Activated naive CD8-positive, alpha-beta T cell treated with anti-CD3 and anti-CD28 coated beads, Interleukin-2, amount 50 U/mL, for 24 hours (primary cell): Measurements from ENCODE around the gene TP53TG5.
"Not testable (repeated sequence)": the region's sequence is repeated elsewhere in the genome, so short reads cannot be mapped to it uniquely, and the experiment has no call there.

ENCODE experiments used
- ATAC-seq: fragments of 150-1000 bp; cut with Tn5 transposase; one replicate; pipeline ENCODE4 v1.10.0; 2021
- DNase-seq: peaks from one replicate; pipeline ENCODE4 v3.0.0; 2021
- H3K27ac Mint-ChIP-seq: one replicate; pipeline ENCODE4 v1.8.0; 2021; ENCODE audit warnings: mild to moderate bottlenecking, mixed read lengths
- H3K27me3 Mint-ChIP-seq: one replicate; pipeline ENCODE4 v1.8.0; 2021; ENCODE audit warnings: mixed read lengths
- H3K36me3 Mint-ChIP-seq: one replicate; pipeline ENCODE4 v1.8.0; 2021; ENCODE audit warnings: low read depth, mixed read lengths
- H3K4me1 Mint-ChIP-seq: one replicate; pipeline ENCODE4 v1.8.0; 2021; ENCODE audit warnings: mixed read lengths
- H3K4me3 Mint-ChIP-seq: one replicate; pipeline ENCODE4 v1.8.0; 2021; ENCODE audit warnings: mild to moderate bottlenecking, moderate library complexity, mixed read lengths
- H3K9me3 Mint-ChIP-seq: one replicate; pipeline ENCODE4 v1.8.0; 2021; ENCODE audit warnings: mixed read lengths

Gene TP53TG5

GRCh38 chr20:45363611-45364492 lies 14.3 kb downstream of the TP53TG5 start:
- DNase-seq: no peak
- no peak for ATAC-seq
- H3K4me3 Mint-ChIP-seq: peak overlapping the region; percentile 99
- peaks cover 71% of the 10 kb centered on the region for H3K4me1 Mint-ChIP-seq
- H3K36me3 Mint-ChIP-seq: peaks cover 24% of the 10 kb centered on the region
- no peaks in the 10 kb centered on the region for H3K9me3 Mint-ChIP-seq
- peaks cover 2% of the 10 kb centered on the region for H3K27me3 Mint-ChIP-seq
- peak overlapping the region; percentile 98 for H3K27ac Mint-ChIP-seq

DNA sequence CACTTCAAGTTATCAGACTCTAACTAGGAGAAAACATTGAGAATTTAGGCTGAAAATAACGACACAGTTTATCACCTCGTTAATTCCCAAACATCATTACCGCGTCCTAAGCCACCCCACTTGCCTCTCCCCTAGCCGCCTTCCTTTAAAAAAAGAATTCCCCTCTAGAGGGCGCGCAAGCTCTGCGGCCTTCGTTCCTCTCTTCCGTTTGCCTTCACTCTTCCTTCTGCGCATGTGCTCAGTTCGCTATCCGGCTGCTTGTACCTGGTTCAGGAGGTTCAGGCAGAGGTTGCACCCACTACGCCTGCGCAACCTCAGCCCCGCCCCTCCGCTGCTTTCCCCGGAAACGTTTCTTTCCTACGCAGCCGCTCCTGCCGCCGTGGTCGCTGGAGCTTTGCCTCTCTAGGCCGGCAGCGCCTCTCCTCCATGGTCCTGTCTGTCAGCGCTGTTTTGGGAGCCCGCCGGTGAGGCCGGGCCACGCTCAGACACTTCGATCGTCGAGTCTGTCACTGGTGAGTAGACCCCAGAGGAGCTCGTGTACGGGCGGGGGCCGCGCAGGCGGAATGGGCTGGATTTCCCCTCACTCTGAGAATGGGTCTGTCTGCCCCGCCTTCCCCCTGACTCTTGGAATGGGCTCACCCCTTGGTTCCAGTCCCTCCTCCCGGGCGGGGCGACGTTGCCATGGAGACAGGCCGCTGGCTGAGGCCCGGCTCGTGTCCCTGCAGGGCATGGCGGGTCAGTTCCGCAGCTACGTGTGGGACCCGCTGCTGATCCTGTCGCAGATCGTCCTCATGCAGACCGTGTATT lies 15.1 kb downstream of the TP53TG5 start, which contains the start of gene SYS1:
TSS of gene SYS1 (plus strand) at position 353 of the 807 bp plus-strand sequence. CDS start at position 729, 376 bp downstream.
- ATAC-seq (peak; percentile 89), DNase-seq (peak; percentile 99)
- Mint-ChIP-seq H3K4me3 (peak within 1 kb of the TSS; percentile 99), H3K9me3 (no peaks in the 10 kb centered on the region), H3K36me3 (peaks cover 18% of the 10 kb centered on the region), H3K27me3 (peaks cover 2% of the 10 kb centered on the region), H3K27ac (peak within 1 kb of the TSS; percentile 98), H3K4me1 (peaks cover 70% of the 10 kb centered on the region)

DNA sequence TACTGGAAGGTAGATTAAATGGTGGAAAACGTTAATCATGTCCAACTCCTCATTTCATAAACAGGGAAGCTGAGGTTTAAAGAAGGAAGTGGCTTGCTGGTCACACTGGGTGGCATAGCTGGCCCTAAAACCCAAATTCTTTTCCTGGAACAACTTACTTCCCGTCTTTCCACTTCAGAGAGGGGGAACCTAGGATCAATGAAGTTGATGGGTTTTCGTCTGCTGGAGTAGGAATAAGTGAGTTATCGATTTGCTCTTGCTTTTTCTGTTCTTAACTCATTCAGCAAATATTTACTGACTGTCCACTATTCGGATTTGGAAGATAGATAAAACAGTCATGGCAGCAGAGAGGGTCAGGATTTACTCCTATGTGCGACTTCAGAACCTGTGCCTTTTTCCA lies 16.3 kb downstream of the TP53TG5 start:
- DNase-seq (no peak), ATAC-seq (no peak)
- Mint-ChIP-seq H3K36me3 (peaks cover 7% of the 10 kb centered on the region), H3K9me3 (no peaks in the 10 kb centered on the region), H3K27me3 (peaks cover 2% of the 10 kb centered on the region), H3K4me3 (peak overlapping the region; percentile 99), H3K4me1 (peaks cover 69% of the 10 kb centered on the region), H3K27ac (no peak overlapping the region)

- Mint-ChIP-seq H3K27me3 (peaks cover 2% of the 10 kb centered on the region), H3K9me3 (no peaks in the 10 kb centered on the region), H3K27ac (no peak overlapping the region), H3K4me1 (peaks cover 82% of the 10 kb centered on the region), H3K4me3 (no peak overlapping the region), H3K36me3 (peaks cover 2% of the 10 kb centered on the region)
- no peak for DNase-seq
- ATAC-seq: no peak
Measured at GRCh38 chr20:45359406-45360148, 18.5 kb downstream of the TP53TG5 start.

DNA sequence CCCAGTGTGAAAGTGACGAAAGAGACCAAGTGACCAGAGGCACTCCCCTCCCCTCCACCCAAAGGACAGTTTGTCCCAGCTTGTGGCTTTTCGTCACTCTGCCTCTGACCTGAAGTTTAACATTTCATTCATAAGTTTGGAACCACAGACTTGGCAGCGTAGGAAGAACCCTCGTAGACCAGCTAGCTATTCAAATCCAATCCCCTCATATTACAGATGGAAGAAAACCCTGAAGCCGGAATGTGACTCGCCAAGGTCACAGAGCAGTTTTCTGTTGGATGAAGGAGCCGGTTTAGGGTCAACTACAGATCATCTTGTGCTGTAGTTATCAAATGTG lies 19.1 kb downstream of the TP53TG5 start:
- DNase-seq: no peak
- Mint-ChIP-seq H3K27me3 (peaks cover 2% of the 10 kb centered on the region), H3K27ac (no peak overlapping the region), H3K9me3 (no peaks in the 10 kb centered on the region), H3K4me3 (no peak overlapping the region), H3K36me3 (peaks cover 2% of the 10 kb centered on the region), H3K4me1 (peaks cover 84% of the 10 kb centered on the region)
- no peak for ATAC-seq

DNA sequence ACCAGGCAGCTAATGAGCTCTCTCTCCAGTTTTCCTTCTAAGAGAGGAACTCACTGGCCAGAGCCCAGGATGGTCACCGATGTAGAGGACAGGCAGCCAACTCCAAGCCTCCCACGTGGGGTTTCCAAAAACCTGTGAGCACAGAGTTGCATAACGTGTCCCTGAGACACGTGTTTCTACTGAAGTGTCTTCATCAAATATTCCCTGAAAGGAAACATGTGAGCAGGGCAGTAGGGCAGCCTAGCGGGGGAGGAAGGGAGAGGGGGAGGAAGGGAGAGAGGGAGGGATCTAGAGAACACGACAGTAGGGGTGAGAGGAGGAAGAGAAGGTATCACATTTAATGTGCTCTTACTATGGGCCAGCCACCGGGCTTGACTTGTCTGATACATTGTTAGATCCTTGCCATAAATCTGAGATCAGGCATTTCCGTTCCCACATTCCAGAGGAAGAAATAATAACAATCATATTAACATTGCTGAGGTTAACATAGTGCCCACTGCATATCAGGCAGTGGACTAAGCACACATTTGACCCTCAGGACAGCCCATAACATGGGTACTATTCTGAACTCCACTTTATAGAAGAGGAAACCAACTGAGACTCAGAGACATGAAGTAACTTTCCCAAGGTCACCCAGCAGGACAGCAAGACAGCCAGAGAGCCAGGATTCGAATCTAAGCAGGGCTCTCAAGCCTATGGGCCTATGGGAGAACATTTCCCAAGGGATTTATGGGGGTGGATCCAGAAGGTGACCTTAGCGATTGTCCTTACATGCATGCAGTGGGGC lies 19.6 kb downstream of the TP53TG5 start:
- DNase-seq: no peak
- Mint-ChIP-seq H3K4me1 (peaks cover 84% of the 10 kb centered on the region), H3K27ac (no peak overlapping the region)

DNA sequence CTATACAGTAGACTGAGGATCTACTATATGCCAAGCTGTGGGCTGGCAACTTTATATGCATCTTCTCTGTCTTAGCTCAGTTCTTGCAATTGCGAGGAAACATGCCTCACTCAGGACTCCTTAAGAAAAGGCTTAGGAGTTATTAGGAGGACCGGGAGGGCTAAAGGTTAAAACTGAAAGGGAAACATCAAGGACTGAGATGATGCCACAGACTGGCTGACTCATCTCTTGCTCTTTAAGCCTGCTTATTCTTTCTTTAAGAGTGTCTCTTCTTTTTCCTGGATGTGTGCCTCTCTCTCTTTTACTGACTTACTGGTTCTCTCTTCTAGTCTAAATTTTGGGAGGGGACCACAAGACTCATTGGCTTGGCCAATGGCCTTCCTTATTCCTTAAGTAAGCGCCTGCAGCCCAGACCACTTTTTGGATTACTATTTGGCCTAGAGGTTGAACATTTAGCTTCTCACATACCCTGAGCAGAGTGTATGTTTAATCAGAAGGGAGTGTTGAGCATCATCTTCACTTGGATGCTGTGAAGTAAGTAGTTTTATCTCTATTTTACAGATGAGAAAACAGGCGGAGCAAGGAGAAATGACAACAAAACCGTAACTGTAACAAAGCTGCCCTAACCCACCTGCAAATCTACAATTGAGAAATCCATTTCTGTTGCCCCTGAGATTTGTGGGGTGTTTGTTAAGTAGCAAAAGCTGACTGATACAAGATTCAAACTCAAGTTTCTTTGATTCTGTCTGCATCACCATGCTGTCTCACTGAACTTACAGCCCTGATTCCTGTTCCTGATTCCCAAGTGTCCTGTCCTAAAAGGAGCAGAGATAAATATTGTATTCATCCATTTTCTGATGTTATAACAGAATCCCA lies 22.7 kb downstream of the TP53TG5 start:
- Mint-ChIP-seq H3K9me3 (no peaks in the 10 kb centered on the region), H3K36me3 (no peaks in the 10 kb centered on the region), H3K4me3 (peak overlapping the region; percentile 69), H3K27ac (peak overlapping the region; percentile 90), H3K27me3 (no peaks in the 10 kb centered on the region), H3K4me1 (peaks cover 70% of the 10 kb centered on the region)
- ATAC-seq: peak; percentile 73
- DNase-seq: no peak

More for the DNA sequence above, 19.6 kb downstream of the TP53TG5 start:
- no peak for ATAC-seq
- H3K4me3 Mint-ChIP-seq: no peak overlapping the region
- H3K27me3 Mint-ChIP-seq: peaks cover 2% of the 10 kb centered on the region
- H3K9me3 Mint-ChIP-seq: no peaks in the 10 kb centered on the region
- peaks cover 2% of the 10 kb centered on the region for H3K36me3 Mint-ChIP-seq

DNA sequence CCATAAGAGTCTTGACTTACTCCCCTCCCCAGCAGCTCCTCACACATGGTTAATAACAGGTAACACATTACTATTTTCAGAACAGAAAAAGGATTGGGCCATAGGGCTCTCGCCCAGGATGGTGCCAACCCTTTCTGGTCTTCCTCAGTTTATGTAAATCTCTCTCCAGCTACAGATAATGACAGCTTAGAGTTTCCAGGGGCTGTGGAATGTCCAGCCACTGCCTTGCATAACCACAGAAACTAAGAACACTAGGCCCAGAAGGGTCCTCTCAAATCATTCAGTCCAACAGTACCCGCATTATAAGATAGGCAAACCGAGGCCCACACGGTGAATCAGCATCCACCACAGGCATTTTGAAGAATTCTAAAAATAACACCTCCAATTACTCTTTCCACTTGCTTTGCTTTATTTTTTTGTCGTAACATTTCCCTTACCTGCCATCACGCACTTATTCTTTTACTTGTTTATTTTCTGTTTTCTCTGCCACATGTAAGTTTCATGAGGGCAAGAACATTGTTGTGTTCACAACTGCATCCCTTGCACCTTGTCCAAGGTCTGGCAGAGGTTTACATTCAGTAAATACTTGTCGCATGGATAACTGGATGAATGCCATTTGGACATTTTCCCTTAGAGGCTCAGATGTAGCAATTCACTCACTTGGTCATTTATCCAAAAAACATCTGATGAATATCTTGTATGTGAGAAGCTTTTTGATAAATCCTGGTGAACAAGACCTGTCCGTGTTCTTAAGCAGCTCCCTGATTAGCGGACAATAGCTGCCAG lies 23.5 kb downstream of the TP53TG5 start:
- peak overlapping the region; percentile 69 for H3K4me3 Mint-ChIP-seq
- peak overlapping the region; percentile 90 for H3K27ac Mint-ChIP-seq
- H3K36me3 Mint-ChIP-seq: no peaks in the 10 kb centered on the region
- H3K9me3 Mint-ChIP-seq: no peaks in the 10 kb centered on the region
- peaks cover 75% of the 10 kb centered on the region for H3K4me1 Mint-ChIP-seq
- ATAC-seq (peak; percentile 85), DNase-seq (peak; percentile 35)
- H3K27me3 Mint-ChIP-seq: no peaks in the 10 kb centered on the region

GRCh38 chr20:45353746-45354145 lies 24.4 kb downstream of the TP53TG5 start:
- Mint-ChIP-seq H3K36me3 (no peaks in the 10 kb centered on the region), H3K27me3 (no peaks in the 10 kb centered on the region), H3K4me3 (peak overlapping the region; percentile 69), H3K4me1 (peaks cover 69% of the 10 kb centered on the region), H3K9me3 (no peaks in the 10 kb centered on the region), H3K27ac (peak overlapping the region; percentile 90)
- ATAC-seq (no peak), DNase-seq (no peak)

GRCh38 chr20:45352729-45353128 lies 25.4 kb downstream of the TP53TG5 start:
- Mint-ChIP-seq H3K4me3 (no peak overlapping the region), H3K27me3 (no peaks in the 10 kb centered on the region), H3K4me1 (peaks cover 65% of the 10 kb centered on the region), H3K27ac (no peak overlapping the region), H3K36me3 (no peaks in the 10 kb centered on the region), H3K9me3 (no peaks in the 10 kb centered on the region)
- no peak for ATAC-seq
- no peak for DNase-seq

- not testable (repeated sequence) for ATAC-seq, H3K4me3 Mint-ChIP-seq, H3K27me3 Mint-ChIP-seq, H3K27ac Mint-ChIP-seq, DNase-seq, H3K9me3 Mint-ChIP-seq
- peaks cover 10% of the 10 kb centered on the region for H3K36me3 Mint-ChIP-seq
- peaks cover 66% of the 10 kb centered on the region for H3K4me1 Mint-ChIP-seq
Measured at GRCh38 chr20:45350795-45351194, 27.3 kb downstream of the TP53TG5 start.

DNA sequence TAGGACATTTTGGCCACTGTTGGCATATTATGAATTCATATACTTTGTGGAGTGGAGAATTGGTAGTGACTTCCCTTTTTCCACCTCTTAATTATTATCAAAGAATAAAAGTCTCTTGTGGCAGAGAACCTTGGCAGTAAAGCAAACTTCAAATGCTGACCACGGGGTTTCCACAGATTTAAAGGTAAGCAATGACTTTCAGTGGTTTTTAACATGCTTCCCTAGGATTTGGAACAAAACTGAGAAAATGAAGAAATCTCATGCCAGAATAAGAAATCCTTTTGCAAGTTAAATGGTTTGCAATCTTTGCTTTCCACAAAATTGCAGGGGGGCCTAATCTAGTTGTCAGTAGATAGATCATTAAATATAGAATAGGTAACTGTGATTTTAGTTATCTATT lies 27.9 kb downstream of the TP53TG5 start:
- Mint-ChIP-seq H3K27ac (no peak overlapping the region), H3K4me1 (peaks cover 65% of the 10 kb centered on the region), H3K9me3 (no peaks in the 10 kb centered on the region), H3K36me3 (peaks cover 14% of the 10 kb centered on the region), H3K27me3 (no peaks in the 10 kb centered on the region), H3K4me3 (no peak overlapping the region)
- ATAC-seq: no peak
- no peak for DNase-seq
